Activated CD4-positive, alpha-beta T cell treated with anti-CD3 and anti-CD28 coated beads for 48 hours (primary cell): ENCODE measurements around the gene BRCA2.

Experiments
- DNase-seq: peaks from one replicate; pipeline ENCODE4 v3.0.0-alpha.2; 2020

The BRCA2 gene

DNA sequence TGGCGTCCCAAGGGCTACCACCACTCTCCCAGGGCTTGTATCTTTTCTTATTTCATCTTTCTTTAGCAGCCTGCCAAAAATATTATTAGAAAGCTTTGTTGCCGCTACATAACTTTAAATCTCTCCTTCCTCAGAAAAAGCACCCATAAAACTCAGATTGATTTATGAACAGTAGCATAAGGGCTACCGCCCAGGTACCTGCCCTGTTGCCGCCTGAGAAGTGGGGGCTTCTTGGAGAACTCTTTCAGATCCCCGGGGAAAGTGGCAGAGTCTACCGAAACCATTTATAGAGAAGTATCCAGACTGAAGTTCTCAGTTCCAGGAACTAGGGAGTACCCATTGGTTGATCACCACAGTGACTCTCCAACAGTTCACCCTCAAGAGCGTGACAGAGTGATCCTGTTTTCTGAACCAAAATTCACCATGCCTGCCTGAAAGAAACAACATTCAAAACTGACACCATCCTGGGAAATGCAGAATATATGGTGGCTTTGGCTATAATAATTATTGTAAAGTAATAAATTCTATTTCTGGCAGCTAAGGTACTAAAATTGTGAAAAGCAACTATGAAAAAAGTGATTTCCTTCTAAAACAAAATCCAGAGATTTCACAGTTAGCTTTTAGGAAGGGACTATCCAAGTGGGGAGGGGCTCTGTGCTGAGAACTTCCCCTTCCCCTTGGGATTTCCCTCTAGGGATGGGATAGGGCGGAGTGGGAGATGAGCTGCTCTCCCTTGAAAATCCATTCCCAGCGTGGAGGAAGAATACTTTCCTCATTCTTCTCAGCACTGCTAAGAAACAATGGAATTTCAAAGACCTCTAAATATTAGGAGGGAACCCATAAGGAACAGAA, 113.5 kb downstream of the BRCA2 start:
- DNase-seq, result no peak

DNA sequence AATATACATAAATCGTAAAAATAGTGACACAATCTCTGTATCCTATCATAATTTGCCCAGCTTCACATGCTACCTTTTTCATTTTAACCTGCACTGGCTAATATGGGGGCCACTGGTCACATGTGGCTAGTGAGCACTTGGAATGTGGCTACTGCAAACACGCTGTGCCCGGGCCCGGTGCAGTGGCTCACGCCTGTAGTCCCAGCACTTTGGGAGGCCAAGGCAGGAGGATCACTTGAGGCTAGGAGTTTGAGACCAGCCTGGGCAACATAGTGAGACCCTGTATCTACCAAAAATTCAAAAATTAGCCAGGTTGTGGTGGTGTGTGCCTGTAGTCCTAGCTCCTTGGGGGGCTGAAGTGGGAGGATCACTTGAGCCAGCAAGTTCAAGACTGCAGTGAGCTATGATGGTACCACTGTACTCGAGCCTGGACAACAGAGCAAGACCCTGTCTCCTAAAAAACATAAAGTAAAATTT, 114.2 kb downstream of the BRCA2 start:
- DNase-seq, result no peak

DNA sequence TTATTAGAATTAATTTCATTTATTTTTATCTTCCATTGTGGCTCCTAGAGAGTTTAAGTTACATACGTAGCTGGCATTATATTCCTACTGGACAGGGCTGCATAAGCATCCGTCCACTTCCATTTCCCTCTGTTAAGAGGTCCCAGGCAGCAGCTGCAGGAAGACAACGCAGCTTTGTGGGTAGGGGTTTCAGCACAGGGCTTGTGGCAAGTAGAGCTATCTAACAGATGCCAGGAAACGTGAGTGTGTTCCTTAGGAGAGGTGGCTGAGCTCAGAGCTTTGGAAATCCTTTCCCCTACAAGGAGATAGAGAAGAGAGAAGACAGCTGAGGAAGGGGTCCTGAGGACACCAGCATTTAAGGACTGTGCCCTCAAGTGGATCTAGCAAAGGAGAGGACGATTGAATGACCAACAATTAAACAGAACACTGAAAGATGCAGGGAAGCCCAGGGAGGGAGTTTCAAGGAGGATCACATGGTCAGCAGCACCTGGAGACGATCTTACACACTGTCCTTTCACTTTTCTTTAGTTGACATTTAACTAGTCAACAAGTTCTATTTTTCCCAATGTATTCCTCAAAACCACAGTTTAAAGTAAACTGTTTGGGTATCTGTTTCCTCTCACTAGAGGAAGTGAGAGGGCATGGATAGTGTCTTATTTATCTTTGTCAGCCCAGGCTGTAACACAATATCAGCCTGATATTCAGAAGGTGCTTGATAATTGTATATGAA, 114.9 kb downstream of the BRCA2 start:
- no peak for DNase-seq

DNA sequence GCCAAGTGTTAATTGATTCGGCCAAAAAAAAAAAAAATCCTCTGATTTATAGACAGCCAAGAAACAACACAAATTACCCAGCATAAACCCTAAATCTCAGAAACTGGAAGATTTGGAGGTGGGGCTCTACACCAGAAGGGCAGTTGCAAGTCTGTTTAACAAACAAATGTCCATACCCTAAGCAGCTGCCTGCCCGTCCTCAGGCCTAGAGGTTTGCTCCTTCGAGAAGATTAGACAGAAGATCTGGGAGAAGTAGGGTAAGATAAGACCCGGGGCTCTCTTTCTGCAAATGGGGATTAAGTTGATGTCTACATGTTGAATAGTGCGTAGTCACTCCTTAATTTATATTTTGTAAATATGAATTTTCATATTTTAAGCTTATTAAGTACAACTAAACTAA, 116.1 kb downstream of the BRCA2 start:
- DNase-seq, result no peak

- DNase-seq, result no peak
Measured at GRCh38 chr13:32432856-32433255, 117.5 kb downstream of the BRCA2 start.

DNA sequence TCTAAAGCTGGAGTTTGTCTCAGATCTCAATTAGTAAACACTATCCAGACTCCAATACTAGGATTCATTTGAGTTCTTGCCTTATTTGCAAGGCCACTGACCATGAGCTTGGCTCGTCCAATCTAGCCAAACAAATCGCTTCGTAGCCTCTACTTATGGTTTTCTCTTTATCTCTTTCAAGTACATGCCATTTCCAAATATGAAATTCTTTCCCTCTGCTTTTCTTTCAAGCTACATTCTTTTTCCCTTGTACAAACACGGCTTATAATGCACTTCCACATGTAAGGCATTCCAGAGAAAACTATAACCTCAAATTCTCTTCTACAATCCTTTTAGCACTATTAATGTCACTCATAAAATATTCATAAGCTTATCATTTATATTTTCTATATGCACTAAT, 123.6 kb downstream of the BRCA2 start:
- DNase-seq, result no peak

DNA sequence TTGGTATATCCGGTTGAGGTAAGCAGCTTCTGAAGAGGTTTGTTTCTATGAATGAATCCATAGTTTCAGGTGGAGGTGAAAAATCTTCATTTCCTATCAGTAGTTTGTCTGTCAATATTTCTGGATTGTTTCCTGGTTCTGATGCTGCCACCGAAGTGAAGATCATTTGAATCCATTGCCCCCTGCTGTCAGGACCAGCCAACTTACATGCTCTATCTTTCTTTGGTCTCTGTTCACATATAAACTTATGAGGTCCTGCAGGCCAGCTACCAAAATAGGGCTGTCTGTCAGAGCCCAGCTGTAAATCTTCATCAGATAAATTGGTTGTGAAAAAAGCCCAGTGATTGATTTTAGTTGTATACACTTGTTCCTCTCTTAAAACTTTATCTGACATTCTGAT, 127.8 kb downstream of the BRCA2 start:
- peak; percentile 33 for DNase-seq

GRCh38 chr13:32445461-32445860, 130.2 kb downstream of the BRCA2 start:
- no peak for DNase-seq

- no peak for DNase-seq
Measured at GRCh38 chr13:32446220-32446619, 130.9 kb downstream of the BRCA2 start.

DNA sequence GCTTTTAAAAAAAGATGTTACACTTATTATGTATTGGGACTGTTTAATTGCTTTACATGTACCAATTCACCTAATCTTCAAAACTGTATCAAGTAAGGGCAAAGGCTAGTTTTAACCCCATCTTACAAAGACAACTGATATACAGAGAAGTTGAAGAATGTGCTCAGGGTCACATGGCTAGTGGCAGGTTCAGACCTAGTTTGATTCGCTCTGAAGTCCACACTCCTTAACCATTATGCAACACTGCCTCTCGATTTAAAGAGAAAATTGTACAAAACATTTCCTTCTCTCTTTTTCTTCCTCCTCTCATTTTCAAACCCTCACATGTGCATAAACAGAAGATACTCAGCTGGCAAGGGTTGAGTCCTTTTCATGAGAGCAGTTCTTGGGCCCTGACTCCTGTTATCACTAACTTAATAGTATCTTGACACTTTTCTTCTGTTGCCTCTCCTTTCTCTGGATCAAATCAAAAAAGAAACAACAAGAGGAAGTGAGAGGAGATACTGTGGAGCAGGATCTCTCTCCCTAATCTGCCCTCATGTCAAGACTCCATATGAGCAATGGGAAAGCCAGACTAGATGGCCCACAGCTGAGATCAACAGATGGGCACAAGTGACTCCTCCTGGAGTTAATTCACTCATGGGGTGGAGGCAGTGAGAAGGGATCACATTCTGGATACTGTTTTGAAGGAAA, 131.6 kb downstream of the BRCA2 start:
- DNase-seq, result no peak

- DNase-seq, result no peak
Measured at GRCh38 chr13:32447894-32448623, 132.8 kb downstream of the BRCA2 start.

- DNase-seq, result no peak
Measured at GRCh38 chr13:32448972-32449371, 133.7 kb downstream of the BRCA2 start.
